ENCODE measurements around the gene SCN1A.
A peak's percentile ranks its signal among the peaks of the same experiment; 100 is the strongest.

Gene SCN1A

DNA sequence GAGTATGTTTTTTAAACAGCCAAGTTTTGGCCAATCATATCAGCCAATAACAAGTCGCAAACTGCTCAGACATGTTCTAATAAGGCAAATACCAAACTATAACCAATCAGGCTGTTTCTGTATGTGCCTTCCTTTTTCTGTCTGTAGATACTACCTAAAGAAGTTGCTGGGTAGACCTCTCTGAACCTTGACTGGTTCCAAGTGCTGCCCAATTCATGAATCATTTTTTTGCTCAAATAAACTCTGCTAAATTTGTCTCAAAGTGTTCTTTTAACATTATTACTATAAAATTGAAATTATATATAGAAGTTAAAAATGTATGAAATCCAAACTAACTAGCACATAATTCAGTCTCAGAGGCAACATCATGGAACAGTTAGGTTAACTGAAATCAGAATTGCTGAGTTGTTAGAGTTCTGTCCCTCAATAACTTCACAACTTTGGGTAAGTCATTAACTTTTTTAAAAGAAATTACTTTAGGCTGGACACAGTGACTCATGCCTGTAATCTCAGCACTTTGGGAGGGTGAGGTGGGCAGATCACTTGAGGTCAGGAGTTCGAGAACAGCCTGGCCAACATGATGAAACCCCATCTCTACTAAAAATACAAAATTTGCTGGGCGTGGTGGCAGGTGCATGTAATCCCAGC is 169.4 kb downstream of the SCN1A start:
- Histone ChIP-seq H3K27me3 (ENCODE audit: insufficient read depth, poor library complexity, severe bottlenecking) (no peaks in the 10 kb centered on the region), H3K4me3 (replicated peaks; ENCODE audit: insufficient read depth, low read length) (no peak overlapping the region), H3K27ac (replicated peaks) (no peak overlapping the region)
- TF ChIP-seq SPI1 (IDR thresholded peaks at IDR 0.05; ENCODE audit: borderline replicate concordance, low read depth) (no peak), GABPA (IDR thresholded peaks at IDR 0.05; ENCODE audit: low read depth) (no peak), POLR2AphosphoS5 (IDR thresholded peaks at IDR 0.05; ENCODE audit: low read depth) (no peak)
- TF ChIP-seq, protein P1, sequence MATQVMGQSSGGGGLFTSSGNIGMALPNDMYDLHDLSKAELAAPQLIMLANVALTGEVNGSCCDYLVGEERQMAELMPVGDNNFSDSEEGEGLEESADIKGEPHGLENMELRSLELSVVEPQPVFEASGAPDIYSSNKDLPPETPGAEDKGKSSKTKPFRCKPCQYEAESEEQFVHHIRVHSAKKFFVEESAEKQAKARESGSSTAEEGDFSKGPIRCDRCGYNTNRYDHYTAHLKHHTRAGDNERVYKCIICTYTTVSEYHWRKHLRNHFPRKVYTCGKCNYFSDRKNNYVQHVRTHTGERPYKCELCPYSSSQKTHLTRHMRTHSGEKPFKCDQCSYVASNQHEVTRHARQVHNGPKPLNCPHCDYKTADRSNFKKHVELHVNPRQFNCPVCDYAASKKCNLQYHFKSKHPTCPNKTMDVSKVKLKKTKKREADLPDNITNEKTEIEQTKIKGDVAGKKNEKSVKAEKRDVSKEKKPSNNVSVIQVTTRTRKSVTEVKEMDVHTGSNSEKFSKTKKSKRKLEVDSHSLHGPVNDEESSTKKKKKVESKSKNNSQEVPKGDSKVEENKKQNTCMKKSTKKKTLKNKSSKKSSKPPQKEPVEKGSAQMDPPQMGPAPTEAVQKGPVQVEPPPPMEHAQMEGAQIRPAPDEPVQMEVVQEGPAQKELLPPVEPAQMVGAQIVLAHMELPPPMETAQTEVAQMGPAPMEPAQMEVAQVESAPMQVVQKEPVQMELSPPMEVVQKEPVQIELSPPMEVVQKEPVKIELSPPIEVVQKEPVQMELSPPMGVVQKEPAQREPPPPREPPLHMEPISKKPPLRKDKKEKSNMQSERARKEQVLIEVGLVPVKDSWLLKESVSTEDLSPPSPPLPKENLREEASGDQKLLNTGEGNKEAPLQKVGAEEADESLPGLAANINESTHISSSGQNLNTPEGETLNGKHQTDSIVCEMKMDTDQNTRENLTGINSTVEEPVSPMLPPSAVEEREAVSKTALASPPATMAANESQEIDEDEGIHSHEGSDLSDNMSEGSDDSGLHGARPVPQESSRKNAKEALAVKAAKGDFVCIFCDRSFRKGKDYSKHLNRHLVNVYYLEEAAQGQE (IDR thresholded peaks at IDR 0.05; ENCODE audit: insufficient replicate concordance, low read depth): no peak
- TF ChIP-seq, protein P2, sequence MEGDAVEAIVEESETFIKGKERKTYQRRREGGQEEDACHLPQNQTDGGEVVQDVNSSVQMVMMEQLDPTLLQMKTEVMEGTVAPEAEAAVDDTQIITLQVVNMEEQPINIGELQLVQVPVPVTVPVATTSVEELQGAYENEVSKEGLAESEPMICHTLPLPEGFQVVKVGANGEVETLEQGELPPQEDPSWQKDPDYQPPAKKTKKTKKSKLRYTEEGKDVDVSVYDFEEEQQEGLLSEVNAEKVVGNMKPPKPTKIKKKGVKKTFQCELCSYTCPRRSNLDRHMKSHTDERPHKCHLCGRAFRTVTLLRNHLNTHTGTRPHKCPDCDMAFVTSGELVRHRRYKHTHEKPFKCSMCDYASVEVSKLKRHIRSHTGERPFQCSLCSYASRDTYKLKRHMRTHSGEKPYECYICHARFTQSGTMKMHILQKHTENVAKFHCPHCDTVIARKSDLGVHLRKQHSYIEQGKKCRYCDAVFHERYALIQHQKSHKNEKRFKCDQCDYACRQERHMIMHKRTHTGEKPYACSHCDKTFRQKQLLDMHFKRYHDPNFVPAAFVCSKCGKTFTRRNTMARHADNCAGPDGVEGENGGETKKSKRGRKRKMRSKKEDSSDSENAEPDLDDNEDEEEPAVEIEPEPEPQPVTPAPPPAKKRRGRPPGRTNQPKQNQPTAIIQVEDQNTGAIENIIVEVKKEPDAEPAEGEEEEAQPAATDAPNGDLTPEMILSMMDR (IDR thresholded peaks at IDR 0.05; ENCODE audit: insufficient read depth, low read length): no peak
- DNase-seq (ENCODE audit: low read depth in 1 of 2, low spot score in 1 of 2): no peak

DNA sequence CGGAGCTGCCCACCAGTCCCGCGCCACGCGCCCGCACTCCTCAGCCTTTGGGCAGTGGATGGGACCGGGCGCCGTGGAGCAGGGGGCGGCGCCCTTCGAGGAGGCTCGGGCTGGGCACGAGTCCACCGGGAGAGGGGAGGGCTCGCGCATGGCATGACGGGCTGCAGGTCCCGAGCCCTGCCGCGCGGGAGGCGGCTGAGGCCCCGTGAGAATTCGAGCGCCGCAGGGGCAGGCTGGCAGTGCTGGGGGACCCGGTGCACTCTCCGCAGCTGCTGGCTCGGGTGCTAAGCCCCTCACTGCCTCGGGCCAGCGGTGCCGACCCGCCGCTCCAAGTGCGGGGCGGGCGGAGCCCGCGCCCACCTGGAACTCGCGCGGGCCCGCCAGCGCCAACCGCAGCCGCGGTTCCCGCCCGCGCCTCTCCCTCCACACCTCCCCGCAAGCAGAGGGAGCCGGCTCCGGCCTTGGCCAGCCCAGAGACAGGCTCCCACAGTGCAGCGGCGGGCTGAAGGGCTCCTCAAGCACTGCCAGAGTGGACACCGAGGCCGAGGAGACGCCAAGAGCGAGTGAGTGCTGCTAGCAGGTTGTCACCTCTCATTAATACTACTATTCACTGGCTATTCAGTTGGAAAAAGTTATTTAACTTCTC is 170.7 kb downstream of the SCN1A start:
- Histone ChIP-seq H3K4me3 (replicated peaks; ENCODE audit: insufficient read depth, low read length) (no peak overlapping the region), H3K27me3 (ENCODE audit: insufficient read depth, poor library complexity, severe bottlenecking) (no peaks in the 10 kb centered on the region), H3K27ac (replicated peaks) (no peak overlapping the region)
- TF ChIP-seq SPI1 (IDR thresholded peaks at IDR 0.05; ENCODE audit: borderline replicate concordance, low read depth) (no peak), GABPA (IDR thresholded peaks at IDR 0.05; ENCODE audit: low read depth) (no peak), POLR2AphosphoS5 (IDR thresholded peaks at IDR 0.05; ENCODE audit: low read depth) (no peak)
- TF ChIP-seq, protein P2 (IDR thresholded peaks at IDR 0.05; ENCODE audit: insufficient read depth, low read length): no peak
- TF ChIP-seq, protein P1 (IDR thresholded peaks at IDR 0.05; ENCODE audit: insufficient replicate concordance, low read depth): no peak
- no peak for DNase-seq (ENCODE audit: low read depth in 1 of 2, low spot score in 1 of 2)

DNA sequence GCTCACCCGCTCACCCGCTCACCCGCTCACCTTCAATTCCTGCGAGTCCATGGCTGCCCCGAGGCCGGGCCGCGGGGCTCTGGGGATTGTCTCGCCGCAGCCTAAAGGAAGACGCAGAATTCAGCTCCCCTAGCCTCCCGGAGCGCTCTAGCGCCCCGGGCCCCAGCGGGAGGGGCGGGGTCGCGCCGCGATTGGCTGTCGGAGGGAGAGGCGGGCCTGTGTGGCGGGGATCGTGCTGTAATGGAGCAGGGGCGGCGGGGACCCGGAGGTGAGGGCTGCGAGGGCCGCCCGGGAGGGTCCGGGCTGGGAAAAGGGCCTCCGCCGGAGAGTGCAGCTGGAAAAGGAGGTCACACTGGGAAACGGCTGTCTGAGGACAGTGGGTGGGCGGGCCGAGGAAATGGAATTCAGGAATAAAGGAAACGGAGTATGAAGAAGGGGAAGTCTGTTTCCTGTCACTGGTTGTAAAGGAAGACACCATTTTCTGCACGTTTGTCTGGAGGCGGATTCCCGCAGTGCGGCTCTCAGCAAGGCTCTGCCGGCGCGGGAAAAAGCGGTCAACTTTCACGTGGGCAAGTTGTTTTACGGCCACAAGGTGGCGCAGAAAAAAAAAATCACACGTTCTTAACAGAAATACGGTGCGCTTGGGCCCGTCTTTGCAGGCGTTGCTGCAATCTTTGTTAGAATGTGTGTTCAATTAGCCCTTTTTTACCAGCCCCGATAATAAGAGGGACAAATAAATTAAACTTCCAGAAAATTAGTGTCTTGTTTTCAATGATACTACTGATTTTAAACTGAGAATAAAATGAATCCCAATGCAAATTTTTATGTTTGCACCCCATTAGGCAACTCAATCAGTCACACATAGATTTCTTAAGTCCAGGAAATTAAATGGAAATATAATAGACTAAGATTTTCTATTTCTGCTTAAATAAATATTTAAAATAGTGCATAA is 173.9 kb downstream of the SCN1A start, which contains the start of gene TTC21B:
TSS of gene TTC21B (minus strand) at position 122 of the 952 bp plus-strand sequence. CDS start at position 51, 71 bp downstream.
- peak; percentile 60; the same call in 1 of the 2 replicates for TF ChIP-seq SPI1 (IDR thresholded peaks at IDR 0.05; ENCODE audit: borderline replicate concordance, low read depth)
- no peak for TF ChIP-seq GABPA (IDR thresholded peaks at IDR 0.05; ENCODE audit: low read depth)
- TF ChIP-seq POLR2AphosphoS5 (IDR thresholded peaks at IDR 0.05; ENCODE audit: low read depth): peak; percentile 74
- TF ChIP-seq, protein P1 (IDR thresholded peaks at IDR 0.05; ENCODE audit: insufficient replicate concordance, low read depth): peak; percentile 9
- TF ChIP-seq, protein P2 (IDR thresholded peaks at IDR 0.05; ENCODE audit: insufficient read depth, low read length): peak; percentile 69
- H3K27ac ChIP-seq (replicated peaks): peak within 1 kb of the TSS; percentile 96
- DNase-seq (ENCODE audit: low read depth in 1 of 2, low spot score in 1 of 2): peak; percentile 79 to 94
- no peaks in the 10 kb centered on the region for H3K27me3 ChIP-seq (ENCODE audit: insufficient read depth, poor library complexity, severe bottlenecking)
- H3K4me3 ChIP-seq (replicated peaks; ENCODE audit: insufficient read depth, low read length): peak within 1 kb of the TSS; percentile 82

All from HL-60 (cell line).